ENCODE measurements around the gene PDSS2. TPM values are rescaled to one million over a fixed set of nuclear protein-coding genes. Genes with fewer than 3 reads are reported as not detected.

The PDSS2 gene
- polyA plus RNA-seq, 3 donors: 10.1 to 13.9 (median 13.3) TPM

GRCh38 chr6:107122748-107123147, 336.6 kb downstream of the PDSS2 start:
- Histone ChIP-seq H3K27ac (ENCODE audit: low read depth in 1 of 2, low read length in 2 of 2) (no peak overlapping the region), H4K20me1 (ENCODE audit: insufficient read depth, low read length) (no peaks in the 10 kb centered on the region), H3K79me2 (ENCODE audit: insufficient read depth, low read length) (no peaks in the 10 kb centered on the region), H3K4me3 (replicated peaks in 1 of 3; ENCODE audit: low read depth in 2 of 3, low read length in 3 of 3) (no peak overlapping the region), H3K9me3 (replicated peaks in 1 of 2; ENCODE audit: control insufficient read depth in 1 of 2, insufficient read depth in 1 of 2, low read length in 2 of 2) (no peaks in the 10 kb centered on the region), H3K9ac (ENCODE audit: insufficient read depth, low read length, poor library complexity, severe bottlenecking) (no peak overlapping the region), H3K36me3 (replicated peaks in 1 of 2; ENCODE audit: control insufficient read depth in 1 of 2, insufficient read depth in 2 of 2, low read length in 2 of 2) (no peaks in the 10 kb centered on the region), H3K4me2 (replicated peaks; ENCODE audit: extremely low read depth, low read length, poor library complexity, severe bottlenecking) (no peak overlapping the region), H2AFZ (ENCODE audit: insufficient read depth, low read depth, low read length, poor library complexity, severe bottlenecking) (no peak overlapping the region), H3K27me3 (ENCODE audit: control insufficient read depth in 2 of 2, insufficient read depth in 2 of 2, low read length in 2 of 2) (peaks cover 0 to 4% of the 10 kb centered on the region in 2 donors), H3K4me1 (ENCODE audit: control insufficient read depth in 1 of 2, insufficient read depth in 2 of 2, low read length in 2 of 2) (no peaks in the 10 kb centered on the region)
- Mint-ChIP-seq H3K27ac (no peak overlapping the region), H3K4me3 (no peak overlapping the region), H3K27me3 (ENCODE audit: low read depth in 3 of 3) (peaks cover 3 to 11% (median 5%) of the 10 kb centered on the region in 3 donors), H3K4me1 (peaks cover 6% of the 10 kb centered on the region), H3K36me3 (no peaks in the 10 kb centered on the region), H3K9me3 (no peaks in the 10 kb centered on the region)
- intact Hi-C loops (cut with micrococcal nuclease): no loop called here
- DNase-seq: no peak
- no peak for TF ChIP-seq CTCF (IDR thresholded peaks at IDR 0.05)
- WGBS (ENCODE audit: insufficient coverage): 40% methylated on average over 4 of the region's 4 CpGs

- no peaks in the 10 kb centered on the region for H3K9me3 ChIP-seq (replicated peaks in 1 of 2; ENCODE audit: control insufficient read depth in 1 of 2, insufficient read depth in 1 of 2, low read length in 2 of 2)
- H2AFZ ChIP-seq (ENCODE audit: insufficient read depth, low read depth, low read length, poor library complexity, severe bottlenecking): no peak overlapping the region
- no peaks in the 10 kb centered on the region for H3K4me1 ChIP-seq (ENCODE audit: control insufficient read depth in 1 of 2, insufficient read depth in 2 of 2, low read length in 2 of 2)
- peaks cover 0 to under 1% (median 0%) of the 10 kb centered on the region in 7 donors for H3K9me3 Mint-ChIP-seq
- H3K9ac ChIP-seq (ENCODE audit: insufficient read depth, low read length, poor library complexity, severe bottlenecking): no peak overlapping the region
- peaks cover under 1 to 11% of the 10 kb centered on the region in 2 donors for H3K27me3 ChIP-seq (ENCODE audit: control insufficient read depth in 2 of 2, insufficient read depth in 2 of 2, low read length in 2 of 2)
- intact Hi-C loops (cut with micrococcal nuclease): no loop called here
- no peak overlapping the region for H3K27ac Mint-ChIP-seq
- H4K20me1 ChIP-seq (ENCODE audit: insufficient read depth, low read length): no peaks in the 10 kb centered on the region
- DNase-seq: no peak
- no peak overlapping the region for H3K4me3 ChIP-seq (replicated peaks in 1 of 3; ENCODE audit: low read depth in 2 of 3, low read length in 3 of 3)
- H3K36me3 ChIP-seq (replicated peaks in 1 of 2; ENCODE audit: control insufficient read depth in 1 of 2, insufficient read depth in 2 of 2, low read length in 2 of 2): no peaks in the 10 kb centered on the region
- no peak overlapping the region for H3K4me2 ChIP-seq (replicated peaks; ENCODE audit: extremely low read depth, low read length, poor library complexity, severe bottlenecking)
- no peak overlapping the region for H3K27ac ChIP-seq (ENCODE audit: low read depth in 1 of 2, low read length in 2 of 2)
- no peak for TF ChIP-seq CTCF (IDR thresholded peaks at IDR 0.05)
- WGBS (ENCODE audit: insufficient coverage): 70% methylated on average over 2 of the region's 8 CpGs
- peaks cover 7 to 13% (median 8%) of the 10 kb centered on the region in 3 donors for H3K27me3 Mint-ChIP-seq (ENCODE audit: low read depth in 3 of 3)
- H3K79me2 ChIP-seq (ENCODE audit: insufficient read depth, low read length): no peaks in the 10 kb centered on the region
- H3K4me3 Mint-ChIP-seq: no peak overlapping the region
- H3K4me1 Mint-ChIP-seq: peaks cover 6% of the 10 kb centered on the region
- no peaks in the 10 kb centered on the region for H3K36me3 Mint-ChIP-seq
These were observed 337.3 kb downstream of the PDSS2 start for GRCh38 chr6:107121964-107122495.
